DND-41 (cell line): ENCODE results near the gene FAM209B.
"Not testable (repeated sequence)": the region's sequence is repeated elsewhere in the genome, so short reads cannot be mapped to it uniquely, and the experiment has no call there.

ENCODE experiments used
- EZH2 ChIP-seq: IDR thresholded peaks from 3 replicates; pipeline ENCODE4 v1.6.1; 2012; ENCODE audit warnings: borderline replicate concordance, low read depth, mild to moderate bottlenecking, moderate library complexity, low read length, inconsistent platforms; ENCODE audit not compliant: severe bottlenecking
- TF ChIP-seq, protein P1 (sequence below): IDR thresholded peaks from 2 replicates; pipeline ENCODE4 v1.5.1; 2012; ENCODE audit warnings: borderline replicate concordance, low read length, moderate library complexity, mild to moderate bottlenecking; ENCODE audit not compliant: poor library complexity, severe bottlenecking; ENCODE audit errors: extremely low read depth

DNA sequence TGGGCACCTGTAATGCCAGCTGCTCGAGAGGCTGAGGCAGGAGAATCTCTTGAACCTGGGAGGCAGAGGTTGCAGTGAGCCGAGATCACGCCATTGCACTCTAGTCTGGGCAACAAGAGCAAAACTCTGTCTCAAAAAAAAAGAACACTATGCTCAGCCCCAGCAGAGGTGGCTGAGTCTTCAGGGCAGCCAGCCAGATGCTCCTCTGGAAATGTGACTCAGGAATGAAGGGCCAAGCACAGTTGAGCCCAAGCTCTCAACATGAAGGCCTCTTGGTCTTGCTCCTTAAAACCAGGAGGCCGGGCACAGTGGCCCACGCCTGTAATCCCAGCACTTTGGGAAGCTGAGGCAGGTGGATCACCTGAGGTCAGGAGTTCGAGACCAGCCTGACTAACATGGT lies 31.5 kb downstream of the FAM209B start:
- TF ChIP-seq, protein P1, sequence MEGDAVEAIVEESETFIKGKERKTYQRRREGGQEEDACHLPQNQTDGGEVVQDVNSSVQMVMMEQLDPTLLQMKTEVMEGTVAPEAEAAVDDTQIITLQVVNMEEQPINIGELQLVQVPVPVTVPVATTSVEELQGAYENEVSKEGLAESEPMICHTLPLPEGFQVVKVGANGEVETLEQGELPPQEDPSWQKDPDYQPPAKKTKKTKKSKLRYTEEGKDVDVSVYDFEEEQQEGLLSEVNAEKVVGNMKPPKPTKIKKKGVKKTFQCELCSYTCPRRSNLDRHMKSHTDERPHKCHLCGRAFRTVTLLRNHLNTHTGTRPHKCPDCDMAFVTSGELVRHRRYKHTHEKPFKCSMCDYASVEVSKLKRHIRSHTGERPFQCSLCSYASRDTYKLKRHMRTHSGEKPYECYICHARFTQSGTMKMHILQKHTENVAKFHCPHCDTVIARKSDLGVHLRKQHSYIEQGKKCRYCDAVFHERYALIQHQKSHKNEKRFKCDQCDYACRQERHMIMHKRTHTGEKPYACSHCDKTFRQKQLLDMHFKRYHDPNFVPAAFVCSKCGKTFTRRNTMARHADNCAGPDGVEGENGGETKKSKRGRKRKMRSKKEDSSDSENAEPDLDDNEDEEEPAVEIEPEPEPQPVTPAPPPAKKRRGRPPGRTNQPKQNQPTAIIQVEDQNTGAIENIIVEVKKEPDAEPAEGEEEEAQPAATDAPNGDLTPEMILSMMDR: not testable (repeated sequence)
- not testable (repeated sequence) for TF ChIP-seq EZH2
